ENCODE data around the gene VDR.

VDR gene

DNA sequence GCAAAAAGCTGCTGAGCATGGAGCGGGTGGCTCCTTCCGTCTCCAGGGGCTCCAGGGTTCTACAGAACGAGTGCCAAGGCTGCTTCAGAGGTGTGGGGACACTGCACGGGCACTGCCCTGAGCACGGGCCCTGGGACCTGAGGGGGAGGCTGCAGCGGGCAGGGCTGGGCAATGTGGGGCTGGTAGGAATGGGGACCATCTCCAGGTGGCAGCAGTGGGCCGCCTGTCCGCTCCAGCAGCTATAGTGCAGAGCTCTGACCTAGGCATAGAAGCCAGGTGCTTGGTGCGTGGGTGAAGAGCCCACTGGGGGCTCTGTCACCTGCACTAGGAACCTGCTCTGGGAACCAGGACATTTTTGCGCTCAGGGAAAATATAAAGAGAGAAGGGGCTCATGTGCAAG, 107.4 kb downstream of the VDR start:
- Histone ChIP-seq H3K27ac (ENCODE audit: low read length) (no peak overlapping the region), H3K4me2 (ENCODE audit: low read length) (no peak overlapping the region), H3K4me3 (ENCODE audit: low read length) (no peak overlapping the region), H3K9me3 (ENCODE audit: insufficient read depth, low read length) (no peaks in the 10 kb centered on the region), H3K79me2 (ENCODE audit: low read length) (peaks cover 10% of the 10 kb centered on the region; the same call in 1 of the 2 replicates), H3K9ac (ENCODE audit: low read length) (no peak overlapping the region), H3K4me1 (ENCODE audit: low read length) (peaks cover 11% of the 10 kb centered on the region), H4K20me1 (ENCODE audit: insufficient read depth, low read length) (no peaks in the 10 kb centered on the region), H3K36me3 (replicated peaks; ENCODE audit: low read depth, low read length) (peaks cover 22% of the 10 kb centered on the region), H2AFZ (ENCODE audit: low read depth, low read length) (no peak overlapping the region), H3K27me3 (ENCODE audit: low read depth, low read length) (no peaks in the 10 kb centered on the region)
- TF ChIP-seq CTCF (IDR thresholded peaks at IDR 0.05; ENCODE audit: low read depth, low read length) (peak; percentile 82), EZH2phosphoT487 (IDR thresholded peaks at IDR 0.05; ENCODE audit: low read depth) (no peak)

DNA sequence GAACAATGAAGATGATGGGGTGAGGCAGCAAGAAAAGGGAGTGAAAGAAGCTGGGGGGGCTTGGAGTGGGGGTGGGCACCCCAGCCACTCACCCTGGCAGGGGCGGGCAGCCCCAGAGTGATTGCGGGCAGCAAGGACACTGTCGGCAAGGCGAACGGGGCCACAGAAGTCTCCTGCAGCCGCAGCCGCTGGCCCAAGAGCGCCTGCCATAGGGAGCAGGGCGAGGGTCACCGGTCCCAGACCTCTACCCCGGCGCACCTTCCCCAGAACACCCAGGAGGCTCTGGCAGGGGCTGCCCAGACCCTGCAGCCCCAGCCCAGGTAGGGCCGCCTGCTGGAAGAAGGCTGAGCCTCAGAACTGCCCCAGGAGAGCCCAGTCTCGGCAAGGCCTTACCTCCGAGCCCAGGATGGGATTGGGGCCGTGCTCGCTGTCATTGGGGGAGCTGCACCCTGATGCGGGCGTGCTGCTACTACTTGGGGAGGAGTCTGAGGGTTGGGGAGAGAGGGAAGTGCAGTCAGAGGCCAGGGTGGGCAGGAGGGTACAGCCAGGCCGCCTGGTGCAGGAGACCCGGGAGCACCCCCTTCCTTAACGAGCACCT, 108.9 kb downstream of the VDR start:
- Histone ChIP-seq H4K20me1 (ENCODE audit: insufficient read depth, low read length) (no peaks in the 10 kb centered on the region), H3K36me3 (replicated peaks; ENCODE audit: low read depth, low read length) (peaks cover 29% of the 10 kb centered on the region), H3K27ac (ENCODE audit: low read length) (no peak overlapping the region), H2AFZ (ENCODE audit: low read depth, low read length) (no peak overlapping the region), H3K4me3 (ENCODE audit: low read length) (no peak overlapping the region), H3K4me1 (ENCODE audit: low read length) (peaks cover 5% of the 10 kb centered on the region; the same call in 1 of the 2 replicates), H3K79me2 (ENCODE audit: low read length) (0 out of 2 replicates have a peak, but pooled peaks cover 4% of the 10 kb centered on the region), H3K9ac (ENCODE audit: low read length) (no peak overlapping the region), H3K27me3 (ENCODE audit: low read depth, low read length) (no peaks in the 10 kb centered on the region), H3K4me2 (ENCODE audit: low read length) (no peak overlapping the region), H3K9me3 (ENCODE audit: insufficient read depth, low read length) (no peaks in the 10 kb centered on the region)
- TF ChIP-seq CTCF (IDR thresholded peaks at IDR 0.05; ENCODE audit: low read depth, low read length): no peak
- TF ChIP-seq EZH2phosphoT487 (IDR thresholded peaks at IDR 0.05; ENCODE audit: low read depth): no peak

DNA sequence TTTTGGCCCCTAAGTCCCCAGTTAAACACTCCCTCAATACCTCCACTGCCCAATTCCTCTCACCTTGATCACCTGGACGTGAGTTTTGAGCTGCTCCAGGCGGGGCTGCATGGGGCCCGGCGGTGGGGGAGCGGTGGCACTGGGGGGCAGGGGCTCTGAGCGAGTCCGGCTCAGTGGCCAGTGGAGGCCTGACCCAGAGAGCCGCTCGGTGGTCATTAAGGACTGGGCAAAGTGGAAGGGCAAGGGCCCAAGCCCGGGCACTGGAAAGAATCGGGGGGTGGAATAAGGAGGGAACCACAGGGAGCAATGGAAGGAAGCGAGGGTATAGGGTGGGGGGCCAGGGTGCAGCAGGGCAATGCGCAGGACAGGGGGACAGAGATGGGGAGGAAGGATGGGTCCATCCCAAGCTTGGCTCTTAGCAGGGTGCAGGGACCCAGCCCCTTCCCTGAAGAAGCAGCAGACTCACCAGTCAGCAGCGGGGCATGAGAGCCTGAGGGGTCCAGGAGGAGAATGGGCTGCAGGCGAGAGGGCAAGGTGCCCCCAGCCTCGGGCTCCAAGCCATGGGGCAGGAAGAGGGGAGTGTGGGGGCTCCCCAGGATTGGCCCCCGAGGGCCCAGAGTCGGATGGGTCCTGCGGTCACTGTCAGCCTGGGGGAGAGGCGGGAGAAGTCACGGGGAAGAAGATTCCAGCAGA, 109.5 kb downstream of the VDR start:
- 0 out of 2 replicates have a peak, but pooled peaks cover 4% of the 10 kb centered on the region for H3K79me2 ChIP-seq (ENCODE audit: low read length)
- no peaks in the 10 kb centered on the region for H4K20me1 ChIP-seq (ENCODE audit: insufficient read depth, low read length)
- peaks cover 31% of the 10 kb centered on the region for H3K36me3 ChIP-seq (replicated peaks; ENCODE audit: low read depth, low read length)
- TF ChIP-seq EZH2phosphoT487 (IDR thresholded peaks at IDR 0.05; ENCODE audit: low read depth): no peak
- TF ChIP-seq CTCF (IDR thresholded peaks at IDR 0.05; ENCODE audit: low read depth, low read length): no peak
- no peak overlapping the region for H3K9ac ChIP-seq (ENCODE audit: low read length)
- peaks cover 5% of the 10 kb centered on the region; the same call in 1 of the 2 replicates for H3K4me1 ChIP-seq (ENCODE audit: low read length)
- H2AFZ ChIP-seq (ENCODE audit: low read depth, low read length): no peak overlapping the region
- no peak overlapping the region for H3K4me2 ChIP-seq (ENCODE audit: low read length)
- H3K27me3 ChIP-seq (ENCODE audit: low read depth, low read length): no peaks in the 10 kb centered on the region
- H3K4me3 ChIP-seq (ENCODE audit: low read length): no peak overlapping the region
- no peaks in the 10 kb centered on the region for H3K9me3 ChIP-seq (ENCODE audit: insufficient read depth, low read length)
- no peak overlapping the region for H3K27ac ChIP-seq (ENCODE audit: low read length)

GRCh38 chr12:47794679-47795078, 110.1 kb downstream of the VDR start:
- Histone ChIP-seq H3K27me3 (ENCODE audit: low read depth, low read length) (no peaks in the 10 kb centered on the region), H3K4me1 (ENCODE audit: low read length) (peaks cover 5% of the 10 kb centered on the region; the same call in 1 of the 2 replicates), H3K9ac (ENCODE audit: low read length) (no peak overlapping the region), H3K79me2 (ENCODE audit: low read length) (0 out of 2 replicates have a peak, but pooled peaks cover 2% of the 10 kb centered on the region), H3K4me3 (ENCODE audit: low read length) (no peak overlapping the region), H3K27ac (ENCODE audit: low read length) (no peak overlapping the region), H4K20me1 (ENCODE audit: insufficient read depth, low read length) (no peaks in the 10 kb centered on the region), H2AFZ (ENCODE audit: low read depth, low read length) (no peak overlapping the region), H3K4me2 (ENCODE audit: low read length) (no peak overlapping the region), H3K36me3 (replicated peaks; ENCODE audit: low read depth, low read length) (peaks cover 35% of the 10 kb centered on the region), H3K9me3 (ENCODE audit: insufficient read depth, low read length) (no peaks in the 10 kb centered on the region)
- TF ChIP-seq CTCF (IDR thresholded peaks at IDR 0.05; ENCODE audit: low read depth, low read length) (no peak), EZH2phosphoT487 (IDR thresholded peaks at IDR 0.05; ENCODE audit: low read depth) (no peak)
